ENCODE data around the gene MIPOL1. TPM values are rescaled to one million over a fixed set of nuclear protein-coding genes. Genes with fewer than 3 reads are reported as not detected.

The MIPOL1 gene
- total and polyA plus RNA-seq, 9 of the 15 experiments (the other 6 are each of a cell fraction or from before 2014, with no cell fraction given): 6.7 to 21.9 (median 12.4) TPM

DNA sequence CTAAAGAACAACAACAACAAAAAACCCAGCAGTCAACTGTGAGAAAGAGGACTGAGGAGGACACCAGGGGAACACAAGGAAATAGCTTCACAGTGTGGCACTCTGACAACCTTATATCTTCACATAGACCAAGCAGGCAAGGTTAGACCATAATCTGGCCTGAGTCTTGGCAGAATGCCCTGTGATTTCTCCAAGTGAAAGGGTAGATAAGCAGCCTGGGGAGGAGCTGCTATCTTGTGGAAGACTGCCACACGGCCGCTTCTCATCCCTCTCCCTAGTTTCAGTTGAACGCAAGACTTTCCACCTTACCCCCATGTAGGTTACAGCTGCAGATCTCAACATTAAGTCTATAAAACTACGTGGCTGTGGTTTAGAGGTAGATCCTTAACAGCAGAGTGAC lies 29.0 kb upstream of the MIPOL1 start (continued):
- TF ChIP-seq ZBTB8A (IDR thresholded peaks at IDR 0.05; ENCODE audit: partially characterized antibody) (no peak), ZNF133 (CRISPR knock-in tag; IDR thresholded peaks at IDR 0.05) (no peak), POLR2A (conservative IDR thresholded peaks at IDR 0.05) (0 out of 2 replicates have a peak, but pooled peaks have one; percentile 36), STAT5A (IDR thresholded peaks at IDR 0.05; ENCODE audit: borderline replicate concordance, low read length) (peak; percentile 69; the same call in 1 of the 2 replicates), PML (IDR thresholded peaks at IDR 0.05; ENCODE audit: low read length) (peak; percentile 78), SMAD1 (IDR thresholded peaks at IDR 0.05; ENCODE audit: low read depth, low read length, partially characterized antibody) (peak; percentile 85), MYNN (IDR thresholded peaks at IDR 0.05) (peak; percentile 83), MYNN (CRISPR knock-in tag; IDR thresholded peaks at IDR 0.05) (no peak), ZNF766 (CRISPR knock-in tag; conservative IDR thresholded peaks at IDR 0.05) (no peak), MCM5 (IDR thresholded peaks at IDR 0.05; ENCODE audit: low read depth) (no peak), MAFK (IDR thresholded peaks at IDR 0.05; ENCODE audit: low read length) (no peak), MECOM (CRISPR knock-in tag; IDR thresholded peaks at IDR 0.05) (peak; percentile 73)
- TF ChIP-seq, protein P1, sequence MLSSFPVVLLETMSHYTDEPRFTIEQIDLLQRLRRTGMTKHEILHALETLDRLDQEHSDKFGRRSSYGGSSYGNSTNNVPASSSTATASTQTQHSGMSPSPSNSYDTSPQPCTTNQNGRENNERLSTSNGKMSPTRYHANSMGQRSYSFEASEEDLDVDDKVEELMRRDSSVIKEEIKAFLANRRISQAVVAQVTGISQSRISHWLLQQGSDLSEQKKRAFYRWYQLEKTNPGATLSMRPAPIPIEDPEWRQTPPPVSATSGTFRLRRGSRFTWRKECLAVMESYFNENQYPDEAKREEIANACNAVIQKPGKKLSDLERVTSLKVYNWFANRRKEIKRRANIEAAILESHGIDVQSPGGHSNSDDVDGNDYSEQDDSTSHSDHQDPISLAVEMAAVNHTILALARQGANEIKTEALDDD (IDR thresholded peaks at IDR 0.05): peak; percentile 80
- TF ChIP-seq, protein P2, sequence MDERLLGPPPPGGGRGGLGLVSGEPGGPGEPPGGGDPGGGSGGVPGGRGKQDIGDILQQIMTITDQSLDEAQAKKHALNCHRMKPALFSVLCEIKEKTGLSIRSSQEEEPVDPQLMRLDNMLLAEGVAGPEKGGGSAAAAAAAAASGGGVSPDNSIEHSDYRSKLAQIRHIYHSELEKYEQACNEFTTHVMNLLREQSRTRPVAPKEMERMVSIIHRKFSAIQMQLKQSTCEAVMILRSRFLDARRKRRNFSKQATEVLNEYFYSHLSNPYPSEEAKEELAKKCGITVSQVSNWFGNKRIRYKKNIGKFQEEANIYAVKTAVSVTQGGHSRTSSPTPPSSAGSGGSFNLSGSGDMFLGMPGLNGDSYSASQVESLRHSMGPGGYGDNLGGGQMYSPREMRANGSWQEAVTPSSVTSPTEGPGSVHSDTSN (CRISPR knock-in tag; IDR thresholded peaks at IDR 0.05; ENCODE audit: low read depth): no peak
- TF ChIP-seq, protein P2 (tag; conservative IDR thresholded peaks at IDR 0.05; ENCODE audit: low read depth): peak; percentile 39
- TF ChIP-seq, protein P3, sequence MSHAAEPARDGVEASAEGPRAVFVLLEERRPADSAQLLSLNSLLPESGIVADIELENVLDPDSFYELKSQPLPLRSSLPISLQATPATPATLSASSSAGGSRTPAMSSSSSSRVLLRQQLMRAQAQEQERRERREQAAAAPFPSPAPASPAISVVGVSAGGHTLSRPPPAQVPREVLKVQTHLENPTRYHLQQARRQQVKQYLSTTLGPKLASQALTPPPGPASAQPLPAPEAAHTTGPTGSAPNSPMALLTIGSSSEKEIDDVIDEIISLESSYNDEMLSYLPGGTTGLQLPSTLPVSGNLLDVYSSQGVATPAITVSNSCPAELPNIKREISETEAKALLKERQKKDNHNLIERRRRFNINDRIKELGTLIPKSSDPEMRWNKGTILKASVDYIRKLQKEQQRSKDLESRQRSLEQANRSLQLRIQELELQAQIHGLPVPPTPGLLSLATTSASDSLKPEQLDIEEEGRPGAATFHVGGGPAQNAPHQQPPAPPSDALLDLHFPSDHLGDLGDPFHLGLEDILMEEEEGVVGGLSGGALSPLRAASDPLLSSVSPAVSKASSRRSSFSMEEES (CRISPR knock-in tag; IDR thresholded peaks at IDR 0.05): no peak
- TF ChIP-seq, protein P4, sequence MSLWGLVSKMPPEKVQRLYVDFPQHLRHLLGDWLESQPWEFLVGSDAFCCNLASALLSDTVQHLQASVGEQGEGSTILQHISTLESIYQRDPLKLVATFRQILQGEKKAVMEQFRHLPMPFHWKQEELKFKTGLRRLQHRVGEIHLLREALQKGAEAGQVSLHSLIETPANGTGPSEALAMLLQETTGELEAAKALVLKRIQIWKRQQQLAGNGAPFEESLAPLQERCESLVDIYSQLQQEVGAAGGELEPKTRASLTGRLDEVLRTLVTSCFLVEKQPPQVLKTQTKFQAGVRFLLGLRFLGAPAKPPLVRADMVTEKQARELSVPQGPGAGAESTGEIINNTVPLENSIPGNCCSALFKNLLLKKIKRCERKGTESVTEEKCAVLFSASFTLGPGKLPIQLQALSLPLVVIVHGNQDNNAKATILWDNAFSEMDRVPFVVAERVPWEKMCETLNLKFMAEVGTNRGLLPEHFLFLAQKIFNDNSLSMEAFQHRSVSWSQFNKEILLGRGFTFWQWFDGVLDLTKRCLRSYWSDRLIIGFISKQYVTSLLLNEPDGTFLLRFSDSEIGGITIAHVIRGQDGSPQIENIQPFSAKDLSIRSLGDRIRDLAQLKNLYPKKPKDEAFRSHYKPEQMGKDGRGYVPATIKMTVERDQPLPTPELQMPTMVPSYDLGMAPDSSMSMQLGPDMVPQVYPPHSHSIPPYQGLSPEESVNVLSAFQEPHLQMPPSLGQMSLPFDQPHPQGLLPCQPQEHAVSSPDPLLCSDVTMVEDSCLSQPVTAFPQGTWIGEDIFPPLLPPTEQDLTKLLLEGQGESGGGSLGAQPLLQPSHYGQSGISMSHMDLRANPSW (CRISPR knock-in tag; IDR thresholded peaks at IDR 0.05): no peak
- TF ChIP-seq, protein P5, sequence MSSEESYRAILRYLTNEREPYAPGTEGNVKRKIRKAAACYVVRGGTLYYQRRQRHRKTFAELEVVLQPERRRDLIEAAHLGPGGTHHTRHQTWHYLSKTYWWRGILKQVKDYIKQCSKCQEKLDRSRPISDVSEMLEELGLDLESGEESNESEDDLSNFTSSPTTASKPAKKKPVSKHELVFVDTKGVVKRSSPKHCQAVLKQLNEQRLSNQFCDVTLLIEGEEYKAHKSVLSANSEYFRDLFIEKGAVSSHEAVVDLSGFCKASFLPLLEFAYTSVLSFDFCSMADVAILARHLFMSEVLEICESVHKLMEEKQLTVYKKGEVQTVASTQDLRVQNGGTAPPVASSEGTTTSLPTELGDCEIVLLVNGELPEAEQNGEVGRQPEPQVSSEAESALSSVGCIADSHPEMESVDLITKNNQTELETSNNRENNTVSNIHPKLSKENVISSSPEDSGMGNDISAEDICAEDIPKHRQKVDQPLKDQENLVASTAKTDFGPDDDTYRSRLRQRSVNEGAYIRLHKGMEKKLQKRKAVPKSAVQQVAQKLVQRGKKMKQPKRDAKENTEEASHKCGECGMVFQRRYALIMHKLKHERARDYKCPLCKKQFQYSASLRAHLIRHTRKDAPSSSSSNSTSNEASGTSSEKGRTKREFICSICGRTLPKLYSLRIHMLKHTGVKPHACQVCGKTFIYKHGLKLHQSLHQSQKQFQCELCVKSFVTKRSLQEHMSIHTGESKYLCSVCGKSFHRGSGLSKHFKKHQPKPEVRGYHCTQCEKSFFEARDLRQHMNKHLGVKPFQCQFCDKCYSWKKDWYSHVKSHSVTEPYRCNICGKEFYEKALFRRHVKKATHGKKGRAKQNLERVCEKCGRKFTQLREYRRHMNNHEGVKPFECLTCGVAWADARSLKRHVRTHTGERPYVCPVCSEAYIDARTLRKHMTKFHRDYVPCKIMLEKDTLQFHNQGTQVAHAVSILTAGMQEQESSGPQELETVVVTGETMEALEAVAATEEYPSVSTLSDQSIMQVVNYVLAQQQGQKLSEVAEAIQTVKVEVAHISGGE (CRISPR knock-in tag; IDR thresholded peaks at IDR 0.05): peak in 1 of 3 experiments; percentile 43; a peak in 2 of 6 replicates

All from K562 (cell line).